Ascending aorta (tissue), 2 donors: ENCODE measurements around the gene DIP2C. TPM values are rescaled to one million over a fixed set of nuclear protein-coding genes. Genes with fewer than 3 reads are reported as not detected.

Source experiments
- DNase-seq, 2 donors: peaks; one replicate each; pipeline ENCODE4 v3.0.0-alpha.2; 2019; ENCODE audit warnings: low spot score in 2 of 2
- H3K27ac ChIP-seq, 2 donors: fragments of 200-600 bp; sonication (generic); one replicate each; pipeline ENCODE4 v1.5.1; 2016 to 2017; ENCODE audit warnings: mild to moderate bottlenecking in 1 of 2
- H3K27me3 ChIP-seq: fragments of 200-600 bp; sonication (generic); one replicate; pipeline ENCODE4 v1.5.1; 2017
- H3K36me3 ChIP-seq, 2 donors: fragments of 200-600 bp; sonication (generic); one replicate each; pipeline ENCODE4 v1.5.1; 2016
- H3K4me1 ChIP-seq, 2 donors: fragments of 200-600 bp; sonication (generic); one replicate each; pipeline ENCODE4 v1.5.1; 2016 to 2017; ENCODE audit warnings: mild to moderate bottlenecking in 1 of 2
- H3K4me3 ChIP-seq, 2 donors: fragments of 200-600 bp; sonication (generic); one replicate each; pipeline ENCODE4 v1.5.1; 2016 to 2017; ENCODE audit warnings: mild to moderate bottlenecking in 1 of 2
- H3K9me3 ChIP-seq, 2 donors: fragments of 200-600 bp; sonication (generic); one replicate each; pipeline ENCODE4 v1.5.1; 2016
- CTCF ChIP-seq, 3 experiments: fragments of 200-600 bp in 2 of 3; fragments of 450-650 bp in 1 of 3; sonication (generic) in 2 of 3; IDR thresholded peaks; one replicate each; pipeline ENCODE4 v1.5.1; 2016 to 2019; ENCODE audit warnings: antibody characterized with exemption in 3 of 3, mild to moderate bottlenecking in 1 of 3, moderate library complexity in 1 of 3
- intact Hi-C: fragments of 100-400 bp; cut with DNase I; formaldehyde crosslinking; loops from one replicate; pipeline ENCODE4 v1.15.1; 2023
- total RNA-seq: library from RNA; depleted of rRNA; stranded (reverse); fragments of >200 nt; gene quantifications from one replicate; pipeline ENCODE4 v1.1.0, GENCODE V29; 2016

Gene DIP2C
- total RNA-seq, 1 donor from 2014 or later, result 14.7 TPM

GRCh38 chr10:637221-637620 is 52.2 kb downstream of the DIP2C start:
- intact Hi-C loops, result no loop called here
- Histone ChIP-seq H3K4me1 (peaks cover 6 to 13% of the 10 kb centered on the region in 2 donors), H3K27ac (no peak overlapping the region), H3K27me3 (no peaks in the 10 kb centered on the region), H3K4me3 (no peak overlapping the region), H3K36me3 (no peaks in the 10 kb centered on the region), H3K9me3 (no peaks in the 10 kb centered on the region)
- no peak for DNase-seq
- no peak for TF ChIP-seq CTCF (IDR thresholded peaks at IDR 0.05)

GRCh38 chr10:636769-637168 is 52.7 kb downstream of the DIP2C start:
- Histone ChIP-seq H3K4me1 (peaks cover 6 to 13% of the 10 kb centered on the region in 2 donors), H3K27me3 (no peaks in the 10 kb centered on the region), H3K9me3 (no peaks in the 10 kb centered on the region), H3K4me3 (no peak overlapping the region), H3K27ac (no peak overlapping the region), H3K36me3 (no peaks in the 10 kb centered on the region)
- TF ChIP-seq CTCF (IDR thresholded peaks at IDR 0.05), result no peak
- intact Hi-C loops, result no loop called here
- no peak for DNase-seq

- no peak overlapping the region for H3K4me3 ChIP-seq
- H3K4me1 ChIP-seq, result peaks cover 6 to 13% of the 10 kb centered on the region in 2 donors
- H3K9me3 ChIP-seq, result no peaks in the 10 kb centered on the region
- DNase-seq, result no peak
- H3K36me3 ChIP-seq, result no peaks in the 10 kb centered on the region
- intact Hi-C loops, result no loop called here
- no peak for TF ChIP-seq CTCF (IDR thresholded peaks at IDR 0.05)
- no peak overlapping the region for H3K27ac ChIP-seq
- no peaks in the 10 kb centered on the region for H3K27me3 ChIP-seq
Observed at GRCh38 chr10:636016-636730, 53.3 kb downstream of the DIP2C start.

GRCh38 chr10:635088-635861 is 54.2 kb downstream of the DIP2C start:
- DNase-seq, result no peak
- no peak for TF ChIP-seq CTCF (IDR thresholded peaks at IDR 0.05)
- no peak overlapping the region for H3K27ac ChIP-seq

GRCh38 chr10:634256-634655 is 55.2 kb downstream of the DIP2C start:
- Histone ChIP-seq H3K4me3 (no peak overlapping the region), H3K27ac (no peak overlapping the region), H3K36me3 (no peaks in the 10 kb centered on the region), H3K4me1 (peaks cover 6 to 13% of the 10 kb centered on the region in 2 donors), H3K9me3 (no peaks in the 10 kb centered on the region), H3K27me3 (no peaks in the 10 kb centered on the region)
- no peak for DNase-seq
- no peak for TF ChIP-seq CTCF (IDR thresholded peaks at IDR 0.05)
- intact Hi-C loops, result no loop called here

More at GRCh38 chr10:635088-635861, 54.2 kb downstream of the DIP2C start:
- intact Hi-C loops, result no loop called here
- Histone ChIP-seq H3K4me3 (no peak overlapping the region), H3K36me3 (no peaks in the 10 kb centered on the region), H3K9me3 (no peaks in the 10 kb centered on the region), H3K4me1 (peaks cover 6 to 13% of the 10 kb centered on the region in 2 donors), H3K27me3 (no peaks in the 10 kb centered on the region)
